OCI-LY3 (cell line): ENCODE measurements around the gene CES3.

ENCODE experiments used
- H2AFZ ChIP-seq: fragments of 200-600, 300-600 bp; shearing (Covaris generic); 2 replicates; pipeline ENCODE4 v1.6.0; 2014; ENCODE audit warnings: antibody characterized with exemption, low read depth, low read length
- H3K27ac ChIP-seq: fragments of 200-600, 300-600 bp; sonication (generic); 2 replicates; pipeline ENCODE4 v1.5.1; 2014; ENCODE audit warnings: mild to moderate bottlenecking, low read length, moderate library complexity, mixed read lengths
- H3K27me3 ChIP-seq: fragments of 200-600, 300-600 bp; sonication (generic); 2 replicates; pipeline ENCODE4 v1.6.1; 2014; ENCODE audit warnings: low read depth, low read length, mixed read lengths
- H3K36me3 ChIP-seq: fragments of 200-600, 300-600 bp; sonication (generic); replicated peaks from 2 replicates; pipeline ENCODE3; 2014; ENCODE audit warnings: low read depth, low read length, mixed read lengths
- H3K4me1 ChIP-seq: fragments of 300-600, 200-600 bp; sonication (generic); 2 replicates; pipeline ENCODE4 v1.6.1; 2014; ENCODE audit warnings: low read length, mixed read lengths
- H3K4me2 ChIP-seq: fragments of 200-600, 300-600 bp; sonication (generic); 2 replicates; pipeline ENCODE4 v1.6.1; 2014; ENCODE audit warnings: low read length, mixed read lengths
- H3K4me3 ChIP-seq: fragments of 300-600, 200-600 bp; sonication (generic); 2 replicates; pipeline ENCODE4 v1.5.1; 2014; ENCODE audit warnings: antibody characterized with exemption, mild to moderate bottlenecking, low read length, moderate library complexity
- H3K79me2 ChIP-seq: fragments of 300-600, 200-600 bp; shearing (Covaris generic); 2 replicates; pipeline ENCODE4 v1.6.1; 2014; ENCODE audit warnings: mild to moderate bottlenecking, low read length, mixed read lengths
- H3K9ac ChIP-seq: fragments of 300-600, 200-600 bp; shearing (Covaris generic); 2 replicates; pipeline ENCODE4 v1.6.0; 2014; ENCODE audit warnings: mild to moderate bottlenecking, low read length, moderate library complexity
- H3K9me3 ChIP-seq: fragments of 200-600, 300-600 bp; shearing (Covaris generic); 2 replicates; pipeline ENCODE4 v1.6.1; 2014; ENCODE audit warnings: low read length, mixed read lengths; ENCODE audit not compliant: insufficient read depth
- H4K20me1 ChIP-seq: fragments of 200-600, 300-600 bp; sonication (generic); 2 replicates; pipeline ENCODE4 v1.6.1; 2016; ENCODE audit warnings: low read length, mixed read lengths; ENCODE audit not compliant: insufficient read depth
- EZH2phosphoT487 ChIP-seq: fragments of 200-600 bp; shearing (Covaris generic); IDR thresholded peaks from 2 replicates; pipeline ENCODE4 v1.6.1; 2018; ENCODE audit warnings: antibody characterized with exemption, mixed run types, low read depth
- TF ChIP-seq, protein P1 (sequence below): fragments of 200-600, 300-600 bp; sonication (generic); IDR thresholded peaks from 2 replicates; pipeline ENCODE4 v1.5.1; 2014; ENCODE audit warnings: antibody characterized with exemption, low read length, low read depth

The CES3 gene

DNA sequence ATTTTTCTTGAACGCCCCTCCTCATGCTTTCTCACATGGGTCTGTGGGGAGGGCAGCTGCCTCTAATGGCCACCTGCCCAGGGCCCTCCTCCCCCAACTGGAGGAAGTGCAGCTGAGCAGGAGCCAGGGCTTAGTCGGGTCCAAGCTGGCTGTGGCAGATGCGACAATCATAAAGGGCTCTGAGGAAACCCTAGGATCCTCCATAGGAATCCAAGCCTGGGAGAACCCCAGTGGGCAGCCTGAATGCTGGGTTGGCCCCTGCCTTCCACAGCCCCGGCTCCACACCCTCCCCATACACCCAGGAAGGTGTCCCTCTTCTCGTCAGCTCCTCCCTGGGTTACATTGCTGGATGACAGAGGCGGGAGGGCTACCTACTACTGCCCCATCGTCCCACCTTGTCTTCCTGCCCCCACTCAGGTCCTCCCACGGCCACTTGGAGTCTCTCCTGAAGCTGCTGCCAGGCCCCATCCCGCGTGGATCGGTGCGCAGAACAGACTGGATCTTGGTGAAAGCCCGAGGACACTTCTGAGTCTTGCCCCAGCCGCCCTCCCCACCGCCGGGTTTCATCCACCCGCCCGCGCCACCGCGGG, 52.3 kb downstream of the CES3 start:
- Histone ChIP-seq H3K79me2 (no peaks in the 10 kb centered on the region), H2AFZ (peak overlapping the region; percentile 78), H3K27ac (no peak overlapping the region), H3K36me3 (no peaks in the 10 kb centered on the region), H3K9ac (peak overlapping the region; percentile 56), H3K4me2 (peak overlapping the region; percentile 76), H3K9me3 (no peaks in the 10 kb centered on the region), H4K20me1 (no peaks in the 10 kb centered on the region), H3K27me3 (0 out of 2 replicates have a peak, but pooled peaks cover 5% of the 10 kb centered on the region), H3K4me1 (peaks cover 26% of the 10 kb centered on the region), H3K4me3 (peak overlapping the region; percentile 80)
- TF ChIP-seq EZH2phosphoT487, result no peak
- TF ChIP-seq, protein P1, sequence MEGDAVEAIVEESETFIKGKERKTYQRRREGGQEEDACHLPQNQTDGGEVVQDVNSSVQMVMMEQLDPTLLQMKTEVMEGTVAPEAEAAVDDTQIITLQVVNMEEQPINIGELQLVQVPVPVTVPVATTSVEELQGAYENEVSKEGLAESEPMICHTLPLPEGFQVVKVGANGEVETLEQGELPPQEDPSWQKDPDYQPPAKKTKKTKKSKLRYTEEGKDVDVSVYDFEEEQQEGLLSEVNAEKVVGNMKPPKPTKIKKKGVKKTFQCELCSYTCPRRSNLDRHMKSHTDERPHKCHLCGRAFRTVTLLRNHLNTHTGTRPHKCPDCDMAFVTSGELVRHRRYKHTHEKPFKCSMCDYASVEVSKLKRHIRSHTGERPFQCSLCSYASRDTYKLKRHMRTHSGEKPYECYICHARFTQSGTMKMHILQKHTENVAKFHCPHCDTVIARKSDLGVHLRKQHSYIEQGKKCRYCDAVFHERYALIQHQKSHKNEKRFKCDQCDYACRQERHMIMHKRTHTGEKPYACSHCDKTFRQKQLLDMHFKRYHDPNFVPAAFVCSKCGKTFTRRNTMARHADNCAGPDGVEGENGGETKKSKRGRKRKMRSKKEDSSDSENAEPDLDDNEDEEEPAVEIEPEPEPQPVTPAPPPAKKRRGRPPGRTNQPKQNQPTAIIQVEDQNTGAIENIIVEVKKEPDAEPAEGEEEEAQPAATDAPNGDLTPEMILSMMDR, result no peak

DNA sequence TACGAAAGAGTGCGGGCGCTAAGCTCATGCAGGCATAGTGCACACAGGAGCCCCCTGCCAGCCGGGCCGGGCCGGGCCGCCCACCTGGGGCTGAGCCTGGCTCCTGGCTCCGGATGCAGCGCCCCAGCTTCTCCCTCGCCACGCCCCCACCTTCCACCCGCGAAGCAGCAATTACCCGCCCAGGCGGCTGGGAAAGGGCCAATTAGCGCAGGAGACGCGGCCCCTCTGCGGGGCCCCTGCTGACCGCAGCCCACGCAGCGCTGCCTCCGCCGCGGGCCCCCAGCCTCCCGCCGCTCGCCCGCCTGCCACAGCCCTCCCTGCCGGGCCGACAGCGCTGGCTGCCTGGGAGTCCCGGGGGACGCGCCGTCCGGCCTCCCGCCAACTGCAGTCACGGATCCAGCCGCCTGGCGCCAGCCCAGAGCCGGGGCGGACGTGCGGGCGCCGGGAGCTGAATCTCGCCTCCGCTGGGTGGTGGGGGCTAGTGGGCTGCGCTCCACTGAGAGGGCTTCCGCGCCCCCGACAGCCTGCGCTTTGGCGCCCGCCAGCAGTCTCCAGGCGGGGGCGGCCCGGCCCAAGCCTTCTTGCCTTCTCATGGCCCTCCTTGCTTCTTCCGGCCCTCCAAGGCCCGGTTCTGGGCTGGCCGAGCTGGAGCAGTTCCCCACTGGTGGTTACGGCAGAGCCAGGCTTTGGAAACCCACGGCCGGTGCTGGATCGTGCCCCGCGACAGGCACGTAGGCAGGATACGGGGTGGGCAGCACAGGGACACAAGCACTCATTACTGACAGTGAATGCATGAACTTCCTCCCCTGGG, 53.0 kb downstream of the CES3 start:
- Histone ChIP-seq H3K4me2 (peak overlapping the region; percentile 76), H3K9me3 (no peaks in the 10 kb centered on the region), H4K20me1 (no peaks in the 10 kb centered on the region), H3K27ac (no peak overlapping the region), H3K79me2 (no peaks in the 10 kb centered on the region), H2AFZ (peak overlapping the region; percentile 78), H3K4me1 (peaks cover 27% of the 10 kb centered on the region), H3K36me3 (no peaks in the 10 kb centered on the region), H3K27me3 (0 out of 2 replicates have a peak, but pooled peaks cover 5% of the 10 kb centered on the region), H3K9ac (peak overlapping the region; percentile 56), H3K4me3 (peak overlapping the region; percentile 80)
- no peak for TF ChIP-seq EZH2phosphoT487
- TF ChIP-seq, protein P1, result no peak

DNA sequence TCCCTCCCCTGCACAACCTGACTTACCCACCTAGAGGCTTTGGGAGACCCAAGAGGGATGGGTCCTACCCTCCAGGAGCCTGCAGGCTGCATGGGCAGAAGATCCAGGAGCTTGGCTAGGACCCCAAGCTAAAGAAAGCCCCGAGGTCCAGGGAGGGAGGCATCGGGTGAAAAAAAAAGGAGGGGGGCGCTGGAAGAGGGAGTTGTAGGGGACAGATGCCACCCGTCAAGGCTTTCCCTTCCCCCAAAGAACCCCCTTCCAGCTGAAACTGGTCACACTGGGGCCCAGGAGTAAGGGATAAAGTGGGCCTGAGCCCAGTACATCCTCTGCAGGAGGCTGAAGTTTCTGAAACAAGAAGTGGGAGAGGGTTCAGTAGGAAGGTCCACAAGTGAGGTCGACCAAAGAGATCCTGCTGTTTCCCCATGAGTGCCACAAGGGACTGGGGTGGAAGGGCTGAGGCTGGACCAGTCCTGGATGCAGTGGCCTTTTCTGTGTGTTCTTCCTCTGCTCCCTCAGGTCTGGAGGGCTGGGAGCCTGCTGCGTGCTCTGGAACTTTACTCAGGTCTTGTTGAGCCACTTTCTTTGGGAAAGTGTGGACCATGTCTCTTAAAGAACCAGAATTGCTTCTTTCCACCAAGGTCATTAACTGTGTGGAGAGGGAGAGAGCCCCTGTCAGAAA, 53.7 kb downstream of the CES3 start:
- Histone ChIP-seq H3K27me3 (0 out of 2 replicates have a peak, but pooled peaks cover 5% of the 10 kb centered on the region), H2AFZ (0 out of 2 replicates have a peak overlapping the region, but pooled peaks have one; percentile 78), H3K4me3 (peak overlapping the region; percentile 80), H3K27ac (no peak overlapping the region), H3K9me3 (no peaks in the 10 kb centered on the region), H3K4me2 (peak overlapping the region; percentile 76), H3K9ac (peak overlapping the region; percentile 56; the same call in 1 of the 2 replicates), H3K4me1 (peaks cover 27% of the 10 kb centered on the region), H4K20me1 (no peaks in the 10 kb centered on the region), H3K36me3 (no peaks in the 10 kb centered on the region), H3K79me2 (no peaks in the 10 kb centered on the region)
- no peak for TF ChIP-seq EZH2phosphoT487
- TF ChIP-seq, protein P1, result no peak

DNA sequence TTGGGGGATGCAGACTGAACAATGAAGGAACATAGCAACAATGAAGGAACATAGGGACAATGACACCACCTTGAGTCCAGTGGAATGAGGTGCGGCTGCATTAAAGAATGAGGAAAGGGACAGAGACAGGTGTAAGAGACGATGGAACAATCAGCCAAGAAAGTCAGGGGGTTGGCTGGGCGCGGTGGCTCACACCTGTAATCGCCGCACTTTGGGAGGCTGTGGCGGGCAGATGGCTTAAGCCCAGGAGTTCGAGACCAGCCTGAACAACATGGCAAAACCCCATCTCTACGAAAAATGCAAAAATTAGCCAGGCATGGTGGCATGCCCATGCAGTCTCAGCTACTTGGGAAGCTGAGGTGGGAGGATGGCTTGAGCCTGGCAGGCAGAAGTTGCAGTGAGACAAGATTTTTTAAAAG, 54.3 kb downstream of the CES3 start:
- Histone ChIP-seq H3K4me2 (no peak overlapping the region), H2AFZ (no peak overlapping the region), H3K4me1 (peaks cover 27% of the 10 kb centered on the region), H3K36me3 (no peaks in the 10 kb centered on the region), H3K27me3 (0 out of 2 replicates have a peak, but pooled peaks cover 5% of the 10 kb centered on the region), H3K27ac (no peak overlapping the region), H4K20me1 (no peaks in the 10 kb centered on the region), H3K9me3 (no peaks in the 10 kb centered on the region), H3K9ac (no peak overlapping the region), H3K79me2 (no peaks in the 10 kb centered on the region), H3K4me3 (no peak overlapping the region)
- TF ChIP-seq EZH2phosphoT487, result no peak
- TF ChIP-seq, protein P1, result no peak
